Activated gamma-delta T cell treated with Interleukin-2 at 50 U/mL for 16 hours (primary cell): ENCODE results near the gene GPR37L1.

Source experiments
- DNase-seq: peaks from one replicate; pipeline ENCODE4 v3.0.0-alpha.2; 2020

Gene GPR37L1

GRCh38 chr1:202122639-202123335 is at the start of gene GPR37L1:
Gene GPR37L1, plus strand, starts transcription at chr1:202122917. Its CDS starts 47 bp downstream, at chr1:202122964.
- no peak for DNase-seq

GRCh38 chr1:202073206-202073605 is 49.5 kb upstream of the GPR37L1 start:
- no peak for DNase-seq

GRCh38 chr1:202074985-202075384 is 47.7 kb upstream of the GPR37L1 start:
- no peak for DNase-seq

GRCh38 chr1:202075389-202075788 is 47.3 kb upstream of the GPR37L1 start:
- DNase-seq, result no peak

- no peak for DNase-seq
These were observed 46.6 kb upstream of the GPR37L1 start for GRCh38 chr1:202076050-202076511.

GRCh38 chr1:202078241-202078640 is 44.5 kb upstream of the GPR37L1 start:
- DNase-seq, result no peak

GRCh38 chr1:202081992-202082391 is 40.7 kb upstream of the GPR37L1 start:
- DNase-seq, result no peak

- DNase-seq, result no peak
These were observed 37.7 kb upstream of the GPR37L1 start for GRCh38 chr1:202084791-202085681.

- no peak for DNase-seq
These were observed 36.9 kb upstream of the GPR37L1 start for GRCh38 chr1:202085682-202086373.

GRCh38 chr1:202086579-202087350 is 36.0 kb upstream of the GPR37L1 start:
- no peak for DNase-seq

GRCh38 chr1:202088206-202088605 is 34.5 kb upstream of the GPR37L1 start:
- DNase-seq, result no peak

- no peak for DNase-seq
These were observed 31.7 kb upstream of the GPR37L1 start for GRCh38 chr1:202090994-202091393.

- no peak for DNase-seq
These were observed 28.9 kb upstream of the GPR37L1 start for GRCh38 chr1:202093858-202094257.

GRCh38 chr1:202101184-202101583 is 21.5 kb upstream of the GPR37L1 start:
- DNase-seq, result no peak

GRCh38 chr1:202104073-202104472 is 18.6 kb upstream of the GPR37L1 start:
- no peak for DNase-seq

GRCh38 chr1:202105571-202106339 is 17.0 kb upstream of the GPR37L1 start:
- DNase-seq, result no peak

- DNase-seq, result no peak
These were observed 16.1 kb upstream of the GPR37L1 start for GRCh38 chr1:202106340-202107254.

GRCh38 chr1:202107321-202107761 is 15.4 kb upstream of the GPR37L1 start:
- no peak for DNase-seq

GRCh38 chr1:202107801-202108731 is 14.7 kb upstream of the GPR37L1 start:
- DNase-seq, result no peak
